HepG2 (cell line): ENCODE measurements around the gene CHST11. TPM values are rescaled to one million over a fixed set of nuclear protein-coding genes. Genes with fewer than 3 reads are reported as not detected.

Experiments
- ATAC-seq: fragments of 200-7000 bp; cut with Tn5 transposase; 3 replicates; pipeline ENCODE4 v1.9.1; 2020; ENCODE audit warnings: mild to moderate bottlenecking, moderate library complexity
- BruUV-seq: library from RNA; stranded (reverse); fragments of 400-500 nt; replicated peaks from 2 replicates; lab custom pipeline; 2021; lab: Mats Ljungman, UMichigan
- CTCF ChIA-PET: fragments of 300-600 bp; formaldehyde crosslinking; extraction: SDS; loops from one replicate; lab custom pipeline; 2021; ENCODE audit warnings: low total read pairs, inconsistent platforms, low intra/inter-chr PET ratio; lab: Yijun Ruan, JAX
- POLR2A ChIA-PET: fragments of 350-600 bp; sonication (Branson Sonifier 250); formaldehyde crosslinking; loops from one replicate; lab custom pipeline; 2020; ENCODE audit warnings: antibody characterized with exemption, inconsistent platforms; lab: Yijun Ruan, JAX
- DNase-seq: peaks from one replicate; pipeline ENCODE4 v3.0.0-alpha.2; 2015; ENCODE audit warnings: low spot score
- FAIRE-seq: peaks from 3 replicates; lab custom pipeline; 2011; peaks lifted over from hg19 to GRCh38; lab: Jason Lieb, UNC
- H2AFZ ChIP-seq: one replicate; pipeline ENCODE4 v1.6.1; 2011; ENCODE audit warnings: low read length, inconsistent platforms
- H3K27ac ChIP-seq: fragments of 300-600 bp; 3 replicates; pipeline ENCODE4 v1.8.0; 2011; ENCODE audit warnings: mixed run types, mild to moderate bottlenecking, mixed read lengths, low read length, inconsistent platforms; ENCODE audit not compliant: insufficient read depth; ENCODE audit errors: extremely low read length
- H3K27me3 ChIP-seq, 2 experiments: fragments of 200-600 bp in 1 of 2; 2 replicates in 1 of 2; 3 replicates in 1 of 2; pipeline versions ENCODE4 v1.6.0 to v1.8.0; 2011; ENCODE audit warnings: low read length in 2 of 2, mild to moderate bottlenecking in 2 of 2, moderate library complexity in 2 of 2, inconsistent platforms in 1 of 2; ENCODE audit not compliant: insufficient read depth in 2 of 2, control insufficient read depth in 1 of 2
- H3K36me3 ChIP-seq, 2 experiments: fragments of 200-600 bp in 1 of 2; replicated peaks in 1 of 2; 2 replicates in 1 of 2; 3 replicates in 1 of 2; pipeline versions ENCODE4 v1.5.1 to v1.8.0; 2011; ENCODE audit warnings: low read length in 2 of 2, inconsistent platforms in 1 of 2; ENCODE audit not compliant: insufficient read depth in 2 of 2, control insufficient read depth in 1 of 2
- H3K4me1 ChIP-seq: 2 replicates; pipeline ENCODE4 v1.5.1; 2012; ENCODE audit warnings: low read length, inconsistent platforms; ENCODE audit not compliant: insufficient read depth
- H3K4me2 ChIP-seq: 2 replicates; pipeline ENCODE4 v1.6.0; 2011; ENCODE audit warnings: low read depth, low read length, inconsistent platforms
- H3K4me3 ChIP-seq, 3 experiments: fragments of 200-600 bp in 1 of 3; sonication (generic), shearing (Covaris generic) in 1 of 3; replicated peaks in 1 of 3; 2 replicates each; pipeline ENCODE4 v1.5.1; 2011 to 2016; ENCODE audit warnings: low read length in 3 of 3, inconsistent platforms in 2 of 3, low read depth in 2 of 3, mild to moderate bottlenecking in 2 of 3, control low read depth in 1 of 3, mixed read lengths in 1 of 3; ENCODE audit not compliant: insufficient read depth in 1 of 3
- H3K79me2 ChIP-seq: one replicate; pipeline ENCODE4 v1.6.1; 2011; ENCODE audit warnings: low read length, inconsistent platforms; ENCODE audit not compliant: insufficient read depth
- H3K9ac ChIP-seq: 2 replicates; pipeline ENCODE4 v1.6.0; 2011; ENCODE audit warnings: mild to moderate bottlenecking, low read depth, low read length, inconsistent platforms; ENCODE audit not compliant: insufficient read depth
- H3K9me3 ChIP-seq: 2 replicates; pipeline ENCODE4 v1.5.1; 2012; ENCODE audit warnings: mild to moderate bottlenecking, low read length
- H4K20me1 ChIP-seq: 2 replicates; pipeline ENCODE4 v1.6.0; 2011; ENCODE audit warnings: inconsistent platforms, mild to moderate bottlenecking, low read length, moderate library complexity; ENCODE audit not compliant: insufficient read depth
- CTCF ChIP-seq: sonication (generic); formaldehyde crosslinking; IDR thresholded peaks from 2 replicates; pipeline ENCODE4 v1.5.0; 2020; ENCODE audit warnings: mild to moderate bottlenecking, missing genetic modification reagents, moderate library complexity
- ELK4 ChIP-seq: sonication (generic); formaldehyde crosslinking; IDR thresholded peaks from 2 replicates; pipeline ENCODE4 v1.9.0; 2021; ENCODE audit warnings: missing genetic modification reagents, borderline replicate concordance
- TP53 ChIP-seq: sonication (generic); formaldehyde crosslinking; conservative IDR thresholded peaks from 2 replicates; pipeline ENCODE4 v1.4.0; 2020; ENCODE audit warnings: missing genetic modification reagents
- ZKSCAN1 ChIP-seq: fragments of 150-350 bp; IDR thresholded peaks from 2 replicates; pipeline ENCODE4 v1.6.1; 2014; ENCODE audit warnings: low read length
- ZNF232 ChIP-seq: sonication (generic); formaldehyde crosslinking; IDR thresholded peaks from 2 replicates; pipeline ENCODE4 v1.4.0; 2020; ENCODE audit warnings: missing genetic modification reagents, borderline replicate concordance
- ZNF451 ChIP-seq: sonication (generic); formaldehyde crosslinking; IDR thresholded peaks from 2 replicates; pipeline ENCODE4 v1.5.0; 2020; ENCODE audit warnings: mild to moderate bottlenecking, missing genetic modification reagents
- WGBS: methylation state at CpG from one replicate; pipeline ENCODE4 v1.1.6; 2017; ENCODE audit warnings: low lambda C conversion rate; 5-methylcytosine and 5-hydroxymethylcytosine counted together
- in situ Hi-C: cut with HindIII; loops from 2 replicates; pipeline ENCODE4 v1.10.0; 2017; ENCODE audit warnings: low pct_unique_long_range_greater_than_20kb; ENCODE audit not compliant: extremely low pct_ligation_motif_present
- intact Hi-C: fragments of 100-400 bp; cut with micrococcal nuclease; formaldehyde crosslinking; loops from one replicate; pipeline ENCODE4 v1.10.0; 2022; ENCODE audit not compliant: unreplicated experiment
- polyA plus RNA-seq, 8 experiments: library from polyadenylated mRNA; depleted of rRNA in 3 of 8; stranded (reverse) in 7 of 8; unstranded in 1 of 8; fragments of >200 nt; fragmentation: Illumina TruSeq in 4 of 8; extraction: Trizol in 4 of 8; gene quantifications; 2 replicates each; pipeline versions ENCODE4 v1.2.1 to v1.2.3, GENCODE V29; 2011 to 2016; ENCODE audit warnings: low read depth in 4 of 8, missing spikeins in 1 of 8, mixed read lengths in 1 of 8; ENCODE audit not compliant: insufficient read depth in 1 of 8
- total RNA-seq, 5 experiments: library from RNA; depleted of rRNA; stranded (reverse); fragments of >200 nt; fragmentation: Illumina TruSeq; extraction: Trizol; gene quantifications; 2 replicates each; pipeline ENCODE4 v1.2.3, GENCODE V29; 2016; ENCODE audit warnings: low read depth in 1 of 5

CHST11 gene
- total and polyA plus RNA-seq, 2 of the 13 experiments (the other 11 are each of a cell fraction or from before 2014, with no cell fraction given): 0.15 TPM; not detected in 1

- H3K4me2 ChIP-seq: no peak overlapping the region
- BruUV-seq: no TSS peak
- in situ Hi-C loops (no loop called here), intact Hi-C loops (no loop called here)
- H3K36me3 ChIP-seq: no peaks in the 10 kb centered on the region
- ChIA-PET CTCF (no interaction called here), POLR2A (no interaction called here)
- no peaks in the 10 kb centered on the region for H3K4me1 ChIP-seq
- H4K20me1 ChIP-seq: no peaks in the 10 kb centered on the region
- WGBS: 0% methylated on average over 1 of the region's 1 CpG
- no peak overlapping the region for H3K27ac ChIP-seq
- H3K9me3 ChIP-seq: no peaks in the 10 kb centered on the region
- no peaks in the 10 kb centered on the region for H3K79me2 ChIP-seq
- no peak for FAIRE-seq
- no peak overlapping the region for H3K4me3 ChIP-seq
- TF ChIP-seq ZNF451 (CRISPR knock-in tag) (no peak), ZKSCAN1 (no peak), TP53 (CRISPR knock-in tag) (no peak), ZNF232 (CRISPR knock-in tag) (no peak)
- DNase-seq: no peak
- no peak overlapping the region for H2AFZ ChIP-seq
- peaks cover 0 to 17% of the 10 kb centered on the region in 2 experiments; a peak in 3 of 5 replicates for H3K27me3 ChIP-seq
- ATAC-seq: no peak
- H3K9ac ChIP-seq: no peak overlapping the region
Observed at GRCh38 chr12:104640956-104641355, 184.2 kb downstream of the CHST11 start.

GRCh38 chr12:104641862-104642261 is 185.1 kb downstream of the CHST11 start:
- no TSS peak for BruUV-seq
- FAIRE-seq: no peak

More at GRCh38 chr12:104641862-104642261, 185.1 kb downstream of the CHST11 start:
- Histone ChIP-seq H4K20me1 (no peaks in the 10 kb centered on the region), H3K27ac (no peak overlapping the region), H3K9me3 (no peaks in the 10 kb centered on the region), H3K4me3 (no peak overlapping the region), H3K79me2 (no peaks in the 10 kb centered on the region), H3K27me3 (peaks cover 0 to 13% of the 10 kb centered on the region in 2 experiments; a peak in 3 of 5 replicates), H3K4me2 (no peak overlapping the region), H2AFZ (no peak overlapping the region), H3K4me1 (no peaks in the 10 kb centered on the region), H3K9ac (no peak overlapping the region), H3K36me3 (no peaks in the 10 kb centered on the region)
- no peak for DNase-seq
- ChIA-PET POLR2A (no interaction called here), CTCF (no interaction called here)
- 6% methylated on average over 3 of the region's 3 CpGs for WGBS
- ATAC-seq: no peak
- in situ Hi-C loops: no loop called here
- TF ChIP-seq ELK4 (CRISPR knock-in tag): no peak
- TF ChIP-seq CTCF: no peak
- intact Hi-C loops: no loop called here
